GM12874 (cell line): ENCODE data around the gene FTHL17.

Experiments used
- CTCF ChIP-seq: IDR thresholded peaks from 2 replicates; pipeline ENCODE4 v1.5.1; 2011; ENCODE audit warnings: low read depth, mild to moderate bottlenecking, control low read depth, low read length, moderate library complexity; ENCODE audit not compliant: insufficient read depth

Gene FTHL17

GRCh38 chrX:31098079-31098478 lies 26.2 kb upstream of the FTHL17 start:
- TF ChIP-seq CTCF: no peak

GRCh38 chrX:31093639-31093975 lies 21.8 kb upstream of the FTHL17 start:
- TF ChIP-seq CTCF: no peak

DNA sequence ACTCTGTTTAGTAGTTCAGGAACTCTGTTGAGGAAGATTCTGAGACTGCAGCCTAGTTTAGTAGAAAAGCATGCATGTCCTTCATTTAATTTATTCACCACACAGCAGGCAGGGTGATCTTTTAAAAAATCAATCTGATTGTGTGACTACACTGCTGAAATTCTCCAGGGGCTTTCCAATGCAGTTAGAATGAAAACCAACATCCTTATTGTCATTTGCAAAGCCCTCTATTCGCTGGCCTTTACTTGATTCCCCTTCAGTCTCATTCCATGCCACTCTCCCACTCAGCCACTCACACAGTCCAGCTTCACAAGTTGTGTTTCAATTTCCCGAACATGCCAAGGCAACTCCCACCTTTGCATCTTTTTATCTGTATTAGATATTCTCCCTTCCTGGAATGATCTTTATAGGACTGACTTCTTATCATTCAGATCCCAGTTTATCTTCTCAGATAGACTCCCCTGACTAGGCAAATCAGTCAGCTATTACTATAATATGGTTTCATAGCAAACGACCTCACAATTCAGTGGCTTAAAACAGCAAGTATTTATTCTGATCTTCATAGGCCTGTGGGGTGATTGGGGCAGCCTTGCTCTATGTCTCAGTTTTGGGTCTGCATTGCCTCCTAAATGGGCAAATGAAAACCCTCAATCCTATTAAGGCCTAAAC lies 21.3 kb upstream of the FTHL17 start:
- TF ChIP-seq CTCF: no peak

DNA sequence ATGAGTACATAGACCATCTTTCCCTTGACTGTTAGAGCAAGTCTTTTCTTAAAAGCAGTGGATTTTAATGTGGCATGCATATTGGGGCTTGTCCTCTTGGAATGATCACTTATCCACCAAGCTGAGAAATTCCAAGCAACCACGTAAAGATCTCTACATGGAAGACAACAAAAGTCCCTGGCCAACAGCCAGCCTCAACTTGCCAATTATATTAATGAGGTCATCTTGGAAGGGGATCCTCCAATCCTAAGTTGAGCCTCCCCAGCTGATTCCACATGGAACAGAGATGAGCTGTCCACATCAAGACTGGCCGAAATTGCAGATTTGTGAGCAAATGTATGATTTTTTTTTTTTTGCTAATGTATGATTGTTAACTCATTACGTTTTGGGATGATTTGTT lies 20.6 kb upstream of the FTHL17 start:
- TF ChIP-seq CTCF: no peak

DNA sequence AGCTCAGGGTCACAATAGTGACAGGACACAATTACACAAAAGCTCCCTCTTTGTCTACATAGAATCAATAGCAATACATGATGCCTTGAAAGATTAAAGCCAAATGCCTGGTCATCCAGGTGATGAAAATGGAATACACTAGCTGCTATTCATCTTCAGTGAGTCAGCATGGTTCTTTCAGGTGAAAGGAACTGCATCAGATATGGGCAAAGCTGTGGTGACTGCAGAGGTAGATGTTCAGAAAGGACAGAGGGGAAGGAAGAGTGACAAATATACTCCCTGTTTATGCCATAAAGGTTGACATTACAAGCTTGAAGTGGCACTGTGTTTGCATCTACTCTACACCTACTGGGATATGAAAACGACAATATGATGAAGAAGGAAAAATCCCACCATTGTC lies 20.0 kb upstream of the FTHL17 start:
- TF ChIP-seq CTCF: no peak

GRCh38 chrX:31074522-31074921 lies 2.7 kb upstream of the FTHL17 start:
- no peak for TF ChIP-seq CTCF

GRCh38 chrX:31071262-31071661 lies 579 bp downstream of the FTHL17 start:
- no peak for TF ChIP-seq CTCF
